T-cell (primary cell): ENCODE data around the gene RDM1. TPM values are rescaled to one million over a fixed set of nuclear protein-coding genes. Genes with fewer than 3 reads are reported as not detected.
"Not testable (repeated sequence)": the region's sequence is repeated elsewhere in the genome, so short reads cannot be mapped to it uniquely, and the experiment has no call there.

Experiments
- ATAC-seq, 4 experiments: fragments of 200-7000 bp in 3 of 4; fragments of 150-1000 bp in 1 of 4; cut with Tn5 transposase; replicated peaks in 1 of 4; 1 replicate in 3 of 4; 2 replicates in 1 of 4; pipeline ENCODE4 v1.10.0; 2021; ENCODE audit warnings: moderate library complexity in 3 of 4, mild to moderate bottlenecking in 2 of 4, moderate number of reproducible peaks in 1 of 4
- CTCF ChIA-PET, 2 donors: fragments of 300-600 bp; sonication (Branson Sonifier 250); formaldehyde crosslinking; loops; one replicate each; lab custom pipeline; 2022; ENCODE audit warnings: antibody characterized with exemption in 2 of 2; lab: Charles Lee
- POLR2A ChIA-PET, 2 donors: fragments of 300-600 bp; sonication (Branson Sonifier 250); formaldehyde crosslinking; loops; one replicate each; lab custom pipeline; 2022; ENCODE audit warnings: antibody characterized with exemption in 2 of 2; lab: Charles Lee
- DNase-seq, 35 experiments: peaks; one replicate each; pipeline versions ENCODE4 v3.0.0 to v3.0.0-alpha.2; 2013 to 2023
- H3K27ac ChIP-seq: one replicate; pipeline ENCODE4 v1.5.1; 2013; ENCODE audit warnings: low read length
- H3K27me3 ChIP-seq, 2 experiments: replicated peaks in 1 of 2; 1 replicate in 1 of 2; 2 replicates in 1 of 2; pipeline versions ENCODE4 v1.6.1 to v1.7.0; 2013; ENCODE audit warnings: low read length in 1 of 2, mixed read lengths in 1 of 2; ENCODE audit not compliant: control insufficient read depth in 2 of 2, insufficient read depth in 2 of 2; ENCODE audit errors: extremely low read depth in 1 of 2
- H3K36me3 ChIP-seq, 2 donors: 1 replicate in 1 of 2; 2 replicates in 1 of 2; pipeline versions ENCODE4 v1.6.1 to v1.7.0; 2013; ENCODE audit warnings: low read length in 1 of 2; ENCODE audit not compliant: control insufficient read depth in 2 of 2, insufficient read depth in 1 of 2; ENCODE audit errors: extremely low read depth in 1 of 2
- H3K4me1 ChIP-seq, 2 experiments: 1 replicate in 1 of 2; 2 replicates in 1 of 2; pipeline versions ENCODE4 v1.6.1 to v1.7.0; 2013; ENCODE audit warnings: low read length in 2 of 2, mixed read lengths in 1 of 2; ENCODE audit not compliant: insufficient read depth in 2 of 2, control insufficient read depth in 1 of 2; ENCODE audit errors: extremely low read depth in 1 of 2
- H3K4me3 ChIP-seq, 2 donors: 1 replicate in 1 of 2; 2 replicates in 1 of 2; pipeline versions ENCODE4 v1.5.1 to v1.7.0; 2013; ENCODE audit warnings: mild to moderate bottlenecking in 2 of 2, low read length in 1 of 2, moderate library complexity in 1 of 2; ENCODE audit not compliant: control insufficient read depth in 1 of 2; ENCODE audit errors: extremely low read depth in 1 of 2
- H3K9me3 ChIP-seq: 2 replicates; pipeline ENCODE4 v1.7.0; 2013
- H3K27ac Mint-ChIP-seq, 2 donors: one replicate each; pipeline ENCODE4 v1.8.0; 2020 to 2021; ENCODE audit warnings: mild to moderate bottlenecking in 2 of 2, mixed read lengths in 2 of 2
- H3K27me3 Mint-ChIP-seq, 2 donors: one replicate each; pipeline ENCODE4 v1.8.0; 2021 to 2022; ENCODE audit warnings: mixed read lengths in 2 of 2
- H3K36me3 Mint-ChIP-seq: one replicate; pipeline ENCODE4 v1.8.0; 2021; ENCODE audit warnings: mixed read lengths
- H3K4me1 Mint-ChIP-seq, 3 donors: one replicate each; pipeline ENCODE4 v1.8.0; 2020 to 2022; ENCODE audit warnings: mixed read lengths in 3 of 3, mild to moderate bottlenecking in 1 of 3
- H3K4me3 Mint-ChIP-seq, 3 donors: one replicate each; pipeline ENCODE4 v1.8.0; 2020 to 2022; ENCODE audit warnings: mild to moderate bottlenecking in 3 of 3, mixed read lengths in 3 of 3, moderate library complexity in 3 of 3
- H3K9me3 Mint-ChIP-seq, 3 donors: one replicate each; pipeline ENCODE4 v1.8.0; 2020 to 2022; ENCODE audit warnings: mixed read lengths in 3 of 3
- WGBS: methylation state at CpG from one replicate; pipeline ENCODE4 v1.1.5; 2013; ENCODE audit warnings: missing lambda C conversion rate; ENCODE audit not compliant: insufficient coverage; 5-methylcytosine and 5-hydroxymethylcytosine counted together
- total RNA-seq, 35 experiments: library from RNA in 6 of 35; stranded (reverse) in 6 of 35; fragments of 120-200 nt in 1 of 35; gene quantifications; one replicate each; pipeline versions ENCODE4 v1.2.1 to v1.2.4 and lab custom pipeline; 2013 to 2026

RDM1 gene
- total RNA-seq, 5 donors from 2014 or later (not counting 1 experiment from before 2014, with no cell fraction given): 0.40 to 1.5 (median 0.83) TPM

GRCh38 chr17:35942588-35943186, 12.1 kb upstream of the RDM1 start:
- H3K36me3 ChIP-seq: no peaks in the 10 kb centered on the region
- Mint-ChIP-seq H3K27ac (peak overlapping the region in 1 of 2 donors; percentile 56), H3K27me3 (peaks cover 0 to 4% of the 10 kb centered on the region in 2 donors), H3K36me3 (no peaks in the 10 kb centered on the region), H3K9me3 (no peaks in the 10 kb centered on the region), H3K4me1 (peaks cover 0 to 2% (median 0%) of the 10 kb centered on the region in 3 donors), H3K4me3 (no peak overlapping the region)
- ChIA-PET POLR2A (no interaction called here), CTCF (interaction anchor here in 1 of 2 donors (0.5 kb wide), 1 partner anchor 679 kb away, joined by 3 read pairs; no protein-coding TSS in a partner anchor)
- DNase-seq (no peak), ATAC-seq (no peak)
- 61% methylated on average over 3 of the region's 9 CpGs for WGBS
- no peak overlapping the region for H3K27ac ChIP-seq
- no peaks in the 10 kb centered on the region for H3K9me3 ChIP-seq
- H3K4me1 ChIP-seq: peaks cover 0 to 7% of the 10 kb centered on the region in 2 experiments
- no peak overlapping the region for H3K4me3 ChIP-seq
- no peaks in the 10 kb centered on the region for H3K27me3 ChIP-seq

- POLR2A ChIA-PET: not testable (repeated sequence)
Observed at GRCh38 chr17:35938492-35938891, 7.9 kb upstream of the RDM1 start.

GRCh38 chr17:35936063-35936462, 5.5 kb upstream of the RDM1 start:
- no peak for ATAC-seq
- H3K27me3 ChIP-seq: peaks cover 0 to 2% of the 10 kb centered on the region in 2 experiments
- H3K9me3 ChIP-seq: no peaks in the 10 kb centered on the region
- ChIA-PET CTCF (no interaction called here), POLR2A (no interaction called here)
- DNase-seq: no peak
- Mint-ChIP-seq H3K27ac (no peak overlapping the region), H3K4me3 (no peak overlapping the region), H3K36me3 (no peaks in the 10 kb centered on the region), H3K27me3 (no peaks in the 10 kb centered on the region), H3K4me1 (peaks cover 0 to 1% (median under 1%) of the 10 kb centered on the region in 3 donors), H3K9me3 (no peaks in the 10 kb centered on the region)
- 100% methylated on average over 2 of the region's 5 CpGs for WGBS
- H3K27ac ChIP-seq: no peak overlapping the region
- H3K4me3 ChIP-seq: no peak overlapping the region
- no peaks in the 10 kb centered on the region for H3K4me1 ChIP-seq
- H3K36me3 ChIP-seq: no peaks in the 10 kb centered on the region

More at GRCh38 chr17:35938492-35938891, 7.9 kb upstream of the RDM1 start:
- H3K4me1 Mint-ChIP-seq, H3K36me3 ChIP-seq, H3K27ac ChIP-seq, H3K9me3 Mint-ChIP-seq, H3K27me3 ChIP-seq, H3K4me3 ChIP-seq, H3K4me3 Mint-ChIP-seq, H3K9me3 ChIP-seq, CTCF ChIA-PET, H3K4me1 ChIP-seq, DNase-seq, H3K36me3 Mint-ChIP-seq, H3K27ac Mint-ChIP-seq, H3K27me3 Mint-ChIP-seq, ATAC-seq: not testable (repeated sequence)
- WGBS: no CpG with 5 or more reads among the region's 3 CpGs

GRCh38 chr17:35934760-35935159, 4.2 kb upstream of the RDM1 start:
- H3K4me1 ChIP-seq: peaks cover 5 to 10% of the 10 kb centered on the region in 2 experiments
- WGBS: 96% methylated on average over 8 of the region's 10 CpGs
- no peak for ATAC-seq

GRCh38 chr17:35932586-35932985, 2.0 kb upstream of the RDM1 start:
- DNase-seq (no peak), ATAC-seq (no peak)
- H3K27me3 ChIP-seq: peaks cover 0 to 5% of the 10 kb centered on the region in 2 experiments
- no peak overlapping the region for H3K27ac Mint-ChIP-seq
- no peak overlapping the region for H3K4me3 ChIP-seq
- H3K4me1 Mint-ChIP-seq: peaks cover 12 to 15% (median 13%) of the 10 kb centered on the region in 3 donors
- H3K36me3 ChIP-seq: no peaks in the 10 kb centered on the region
- H3K27me3 Mint-ChIP-seq: no peaks in the 10 kb centered on the region
- no peaks in the 10 kb centered on the region for H3K36me3 Mint-ChIP-seq
- H3K4me3 Mint-ChIP-seq: no peak overlapping the region
- CTCF ChIA-PET: no interaction called here
- POLR2A ChIA-PET: no interaction called here
- peaks cover 5 to 11% of the 10 kb centered on the region in 2 experiments for H3K4me1 ChIP-seq
- H3K27ac ChIP-seq: no peak overlapping the region
- no peaks in the 10 kb centered on the region for H3K9me3 ChIP-seq
- no peaks in the 10 kb centered on the region for H3K9me3 Mint-ChIP-seq

More at GRCh38 chr17:35934760-35935159, 4.2 kb upstream of the RDM1 start:
- no peak overlapping the region for H3K4me3 ChIP-seq
- no peaks in the 10 kb centered on the region for H3K9me3 ChIP-seq
- no peaks in the 10 kb centered on the region for H3K9me3 Mint-ChIP-seq
- H3K27me3 Mint-ChIP-seq: no peaks in the 10 kb centered on the region
- H3K27ac Mint-ChIP-seq: no peak overlapping the region
- no peak overlapping the region for H3K27ac ChIP-seq
- ChIA-PET CTCF (interaction anchor here in 1 of 2 donors (0.9 kb wide), 1 partner anchor 14 kb away, joined by 3 read pairs; no protein-coding TSS in a partner anchor), POLR2A (no interaction called here)
- DNase-seq: no peak
- H3K36me3 Mint-ChIP-seq: no peaks in the 10 kb centered on the region
- peaks cover 10 to 12% (median 12%) of the 10 kb centered on the region in 3 donors for H3K4me1 Mint-ChIP-seq
- peaks cover 0 to 5% of the 10 kb centered on the region in 2 experiments for H3K27me3 ChIP-seq
- no peak overlapping the region for H3K4me3 Mint-ChIP-seq
- H3K36me3 ChIP-seq: no peaks in the 10 kb centered on the region

GRCh38 chr17:35931794-35932425, 1.3 kb upstream of the RDM1 start:
- H3K27me3 ChIP-seq: peaks cover 0 to 4% of the 10 kb centered on the region in 2 experiments
- H3K9me3 Mint-ChIP-seq: no peaks in the 10 kb centered on the region
- CTCF ChIA-PET: interaction anchor here in 1 of 2 donors (0.6 kb wide), 1 partner anchor 16 kb away, joined by 6 read pairs; no protein-coding TSS in a partner anchor
- H3K4me1 Mint-ChIP-seq: peaks cover 12 to 15% (median 13%) of the 10 kb centered on the region in 3 donors
- no peak overlapping the region for H3K27ac Mint-ChIP-seq
- no peaks in the 10 kb centered on the region for H3K9me3 ChIP-seq
- no peak overlapping the region for H3K4me3 Mint-ChIP-seq
- DNase-seq (no peak), ATAC-seq (no peak)
- no peaks in the 10 kb centered on the region for H3K36me3 Mint-ChIP-seq
- POLR2A ChIA-PET: interaction anchor here in 1 of 2 donors (0.7 kb wide), 1 partner anchor 40 kb away, joined by 3 read pairs; no protein-coding TSS in a partner anchor
- no peak overlapping the region for H3K27ac ChIP-seq
- H3K27me3 Mint-ChIP-seq: no peaks in the 10 kb centered on the region
- no peak overlapping the region for H3K4me3 ChIP-seq
- H3K4me1 ChIP-seq: peaks cover 5 to 11% of the 10 kb centered on the region in 2 experiments
- WGBS: 97% methylated on average over 5 of the region's 6 CpGs
- no peaks in the 10 kb centered on the region for H3K36me3 ChIP-seq
